ENCODE measurements around the gene TMPRSS2.
A peak's percentile ranks its signal among the peaks of the same experiment; 100 is the strongest.

Gene TMPRSS2

GRCh38 chr21:41542727-41543126, 34.8 kb upstream of the TMPRSS2 start:
- H3K9me3 ChIP-seq (ENCODE audit: control insufficient read depth, insufficient read depth, low read depth, low read length): no peaks in the 10 kb centered on the region
- TF ChIP-seq ZBTB48 (tag by site-specific recombination; IDR thresholded peaks at IDR 0.05): no peak
- no peak for TF ChIP-seq ZNF704 (tag by site-specific recombination; IDR thresholded peaks at IDR 0.05)
- TF ChIP-seq TRIM28 (IDR thresholded peaks at IDR 0.05; ENCODE audit: borderline replicate concordance, low read length): no peak
- peak; percentile 50 for TF ChIP-seq ZIC2 (tag by site-specific recombination; IDR thresholded peaks at IDR 0.05)
- H3K27ac ChIP-seq (ENCODE audit: extremely low read depth, low read depth, low read length): no peak overlapping the region
- H3K4me3 ChIP-seq (ENCODE audit: low read depth, low read length): no peak overlapping the region
- ChIA-PET POLR2A (no interaction called here), CTCF (interaction anchor here (0.6 kb wide), 2 partner anchors 45 to 257 kb away, joined by 3 to 4 read pairs; no protein-coding TSS in a partner anchor)
- H3K4me1 ChIP-seq (ENCODE audit: control insufficient read depth, insufficient read depth, low read length): no peaks in the 10 kb centered on the region
- no peaks in the 10 kb centered on the region for H3K36me3 ChIP-seq (ENCODE audit: control insufficient read depth in 2 of 2, insufficient read depth in 1 of 2, low read length in 2 of 2)

GRCh38 chr21:41537356-41537755, 29.4 kb upstream of the TMPRSS2 start:
- CTCF ChIA-PET: interaction anchor here (0.6 kb wide), 1 partner anchor 65 kb away, joined by 6 read pairs; no protein-coding TSS in a partner anchor
- H3K4me3 ChIP-seq (ENCODE audit: low read depth, low read length): no peak overlapping the region
- H3K9me3 ChIP-seq (ENCODE audit: control insufficient read depth, insufficient read depth, low read depth, low read length): no peaks in the 10 kb centered on the region
- POLR2A ChIA-PET: interaction anchor here (1.3 kb wide), 1 partner anchor 371 kb away, joined by 3 read pairs; no protein-coding TSS in a partner anchor
- no peak for TF ChIP-seq ZNF830 (tag by site-specific recombination; IDR thresholded peaks at IDR 0.05; ENCODE audit: low read depth)
- H3K4me1 ChIP-seq (ENCODE audit: control insufficient read depth, insufficient read depth, low read length): no peaks in the 10 kb centered on the region
- H3K36me3 ChIP-seq (ENCODE audit: control insufficient read depth in 2 of 2, insufficient read depth in 1 of 2, low read length in 2 of 2): no peaks in the 10 kb centered on the region
- H3K27ac ChIP-seq (ENCODE audit: extremely low read depth, low read depth, low read length): no peak overlapping the region

GRCh38 chr21:41536827-41537103, 28.8 kb upstream of the TMPRSS2 start:
- CTCF ChIA-PET: no interaction called here
- POLR2A ChIA-PET: interaction anchor here (1.3 kb wide), 1 partner anchor 370 kb away, joined by 3 read pairs; no protein-coding TSS in a partner anchor

GRCh38 chr21:41536076-41536826, 28.3 kb upstream of the TMPRSS2 start:
- no peaks in the 10 kb centered on the region for H3K9me3 ChIP-seq (ENCODE audit: control insufficient read depth, insufficient read depth, low read depth, low read length)
- no peak overlapping the region for H3K27ac ChIP-seq (ENCODE audit: extremely low read depth, low read depth, low read length)
- CTCF ChIA-PET: no interaction called here
- H3K4me1 ChIP-seq (ENCODE audit: control insufficient read depth, insufficient read depth, low read length): no peaks in the 10 kb centered on the region
- TF ChIP-seq ZNF132 (tag by site-specific recombination; IDR thresholded peaks at IDR 0.05; ENCODE audit: borderline replicate concordance) (no peak), ZNF626 (tag by site-specific recombination; IDR thresholded peaks at IDR 0.05) (no peak), ZNF560 (tag by site-specific recombination; IDR thresholded peaks at IDR 0.05; ENCODE audit: borderline replicate concordance) (no peak), ZNF701 (tag by site-specific recombination; IDR thresholded peaks at IDR 0.05) (no peak), RBAK (tag by site-specific recombination; IDR thresholded peaks at IDR 0.05) (no peak), HOXD13 (CRISPR knock-in tag; IDR thresholded peaks at IDR 0.05; ENCODE audit: borderline replicate concordance) (no peak), ZNF174 (tag by site-specific recombination; IDR thresholded peaks at IDR 0.05) (no peak), ZNF184 (tag by site-specific recombination; IDR thresholded peaks at IDR 0.05) (no peak), ZFP69B (tag by site-specific recombination; IDR thresholded peaks at IDR 0.05) (no peak), TSHZ1 (tag by site-specific recombination; IDR thresholded peaks at IDR 0.05; ENCODE audit: borderline replicate concordance) (no peak), ZNF548 (tag by site-specific recombination; IDR thresholded peaks at IDR 0.05) (no peak), ZNF24 (tag by site-specific recombination; IDR thresholded peaks at IDR 0.05) (no peak), ZNF23 (tag by site-specific recombination; IDR thresholded peaks at IDR 0.05; ENCODE audit: borderline replicate concordance) (no peak), GLI2 (tag by site-specific recombination; IDR thresholded peaks at IDR 0.05; ENCODE audit: borderline replicate concordance, low read depth) (no peak), ZNF175 (tag by site-specific recombination; IDR thresholded peaks at IDR 0.05) (no peak)
- H3K4me3 ChIP-seq (ENCODE audit: low read depth, low read length): no peak overlapping the region
- POLR2A ChIA-PET: interaction anchor here (1.3 kb wide), 1 partner anchor 369 kb away, joined by 3 read pairs; no protein-coding TSS in a partner anchor
- no peaks in the 10 kb centered on the region for H3K36me3 ChIP-seq (ENCODE audit: control insufficient read depth in 2 of 2, insufficient read depth in 1 of 2, low read length in 2 of 2)

More at GRCh38 chr21:41536827-41537103, 28.8 kb upstream of the TMPRSS2 start:
- no peaks in the 10 kb centered on the region for H3K36me3 ChIP-seq (ENCODE audit: control insufficient read depth in 2 of 2, insufficient read depth in 1 of 2, low read length in 2 of 2)
- TF ChIP-seq ZFP41 (tag by site-specific recombination; IDR thresholded peaks at IDR 0.05; ENCODE audit: borderline replicate concordance) (no peak), ZNF311 (tag by site-specific recombination; IDR thresholded peaks at IDR 0.05; ENCODE audit: borderline replicate concordance) (no peak), ZNF24 (tag by site-specific recombination; IDR thresholded peaks at IDR 0.05) (no peak)
- no peaks in the 10 kb centered on the region for H3K4me1 ChIP-seq (ENCODE audit: control insufficient read depth, insufficient read depth, low read length)
- H3K27ac ChIP-seq (ENCODE audit: extremely low read depth, low read depth, low read length): no peak overlapping the region
- H3K4me3 ChIP-seq (ENCODE audit: low read depth, low read length): no peak overlapping the region
- H3K9me3 ChIP-seq (ENCODE audit: control insufficient read depth, insufficient read depth, low read depth, low read length): no peaks in the 10 kb centered on the region

All from HEK293 (cell line).